HG03565 (cell line): ENCODE results near the gene COIL.
A peak's percentile ranks its signal among the peaks of the same experiment; 100 is the strongest.
"Not testable (repeated sequence)": the region's sequence is repeated elsewhere in the genome, so short reads cannot be mapped to it uniquely, and the experiment has no call there.

Experiments
- ATAC-seq: cut with Tn5 transposase; IDR thresholded peaks from one replicate; pipeline ENCODE4 v1.9.1; 2021; ENCODE audit warnings: mild to moderate bottlenecking, moderate library complexity; ENCODE audit not compliant: unreplicated experiment

Gene COIL

DNA sequence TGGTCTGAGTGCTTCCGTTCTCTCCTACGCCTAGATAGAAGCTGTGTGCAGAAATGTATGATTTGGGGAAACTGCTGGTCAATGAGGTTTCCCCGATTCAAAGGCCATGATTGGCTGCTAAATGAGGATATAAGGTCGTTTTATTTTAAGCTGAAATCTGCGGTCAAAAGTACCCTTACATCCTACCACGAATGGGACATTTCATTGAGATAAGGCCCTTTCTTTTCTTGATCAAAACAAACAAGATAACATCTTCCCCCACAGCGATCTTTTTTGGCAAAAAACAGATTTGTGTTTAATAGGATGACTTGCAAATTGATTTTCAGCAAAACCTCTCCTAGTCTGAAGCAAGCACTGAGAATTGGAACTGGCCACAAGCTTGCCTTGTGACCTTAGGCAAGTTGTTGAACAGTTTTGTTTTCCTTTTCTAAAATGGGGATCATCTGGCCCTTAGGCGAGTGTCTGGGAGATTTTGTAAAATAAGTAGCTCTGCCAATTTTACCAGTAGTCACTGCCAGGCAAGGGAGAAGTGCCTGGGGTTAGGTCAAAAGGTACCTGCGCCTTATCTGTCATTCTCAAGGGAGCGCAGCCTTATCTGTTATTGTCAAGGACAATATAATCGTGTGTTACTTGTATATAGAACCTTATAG, 17.7 kb upstream of the COIL start:
- ATAC-seq = peak; percentile 24

DNA sequence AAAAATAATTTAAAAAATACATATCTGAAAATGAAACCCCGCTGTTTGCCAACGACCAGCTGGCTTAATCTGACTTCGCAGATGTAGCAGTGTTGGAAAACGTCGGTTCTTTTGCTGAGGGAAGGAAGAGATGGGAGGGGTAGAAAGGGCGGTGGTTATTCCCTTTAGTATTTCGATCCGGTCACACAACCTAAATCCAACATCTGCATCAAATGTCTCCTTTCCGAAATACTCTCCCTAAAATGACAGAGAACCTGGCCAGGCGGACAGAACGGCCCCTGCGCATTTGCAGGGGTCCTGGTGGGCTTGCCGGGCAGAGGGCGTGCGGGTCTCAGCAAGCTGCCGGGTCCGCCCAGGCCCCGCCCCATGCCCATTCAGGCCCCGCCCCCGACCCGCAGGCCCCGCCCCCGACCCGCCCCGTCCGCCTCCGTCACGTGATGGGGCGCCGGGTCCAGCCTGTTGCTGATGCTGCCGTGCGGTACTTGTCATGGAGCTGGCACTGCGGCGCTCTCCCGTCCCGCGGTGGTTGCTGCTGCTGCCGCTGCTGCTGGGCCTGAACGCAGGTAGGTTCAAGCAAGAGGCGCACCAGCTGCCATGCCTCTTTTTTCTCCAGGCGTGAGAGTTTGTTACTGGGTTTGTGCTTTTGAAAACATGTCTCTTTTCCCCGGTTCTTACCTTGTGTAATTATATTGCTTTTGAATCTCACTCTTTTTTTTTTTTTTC, 17.0 kb upstream of the COIL start, which contains the start of gene SCPEP1:
TSS of gene SCPEP1 (plus strand) at position 459 of the 723 bp plus-strand sequence. CDS start at position 488, 29 bp downstream.
- peak; percentile 47 for ATAC-seq

DNA sequence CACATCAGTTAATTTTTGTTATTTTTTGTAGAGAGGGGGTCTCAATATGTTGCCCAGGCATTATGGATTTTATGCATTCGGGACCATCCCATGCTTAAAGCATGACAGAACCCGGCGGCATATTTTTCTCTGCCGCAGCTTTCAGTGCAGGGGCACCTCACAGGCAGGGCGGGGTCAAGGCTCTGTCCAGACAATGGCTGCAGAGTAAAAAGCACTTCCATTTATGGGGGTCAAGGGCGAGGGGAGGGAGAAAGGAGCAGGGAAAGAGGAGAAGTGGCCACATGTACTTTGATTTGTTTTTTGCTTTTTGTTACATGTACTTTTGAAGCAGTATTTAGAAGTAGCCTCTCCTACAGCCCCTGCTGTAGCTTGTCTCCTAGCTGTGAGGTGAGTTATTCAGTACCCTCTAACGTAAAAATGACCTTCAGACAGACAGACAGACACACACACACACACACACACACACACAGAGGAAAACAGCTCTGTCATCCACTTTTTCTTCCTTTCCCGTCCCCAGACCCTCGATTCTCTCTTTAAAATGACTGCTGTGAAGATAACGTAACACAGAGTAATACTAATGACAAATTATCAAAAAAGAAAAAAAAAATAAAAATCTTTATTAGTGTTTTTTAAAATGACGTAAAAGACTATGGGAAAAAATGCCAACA, 16.2 kb upstream of the COIL start:
- ATAC-seq = no peak

DNA sequence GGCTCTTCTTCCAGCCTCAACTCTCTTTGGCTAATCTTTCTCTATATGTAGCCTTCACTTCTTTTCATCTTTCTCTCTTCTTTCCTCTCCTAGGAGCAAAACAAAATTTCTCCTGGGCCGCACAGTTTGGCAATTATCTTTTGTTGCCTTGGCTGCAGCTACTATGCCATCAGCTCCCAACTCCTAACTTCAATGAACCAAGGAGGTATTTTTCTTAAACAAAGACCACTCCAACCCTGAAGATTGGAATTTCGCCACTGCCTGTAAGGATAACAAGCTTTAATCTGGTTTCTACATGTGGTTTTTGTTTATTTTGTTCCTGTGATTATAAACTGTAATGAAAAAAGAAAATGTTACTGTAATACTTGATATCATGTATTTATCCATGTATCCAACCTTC, 14.8 kb upstream of the COIL start:
- no peak for ATAC-seq

DNA sequence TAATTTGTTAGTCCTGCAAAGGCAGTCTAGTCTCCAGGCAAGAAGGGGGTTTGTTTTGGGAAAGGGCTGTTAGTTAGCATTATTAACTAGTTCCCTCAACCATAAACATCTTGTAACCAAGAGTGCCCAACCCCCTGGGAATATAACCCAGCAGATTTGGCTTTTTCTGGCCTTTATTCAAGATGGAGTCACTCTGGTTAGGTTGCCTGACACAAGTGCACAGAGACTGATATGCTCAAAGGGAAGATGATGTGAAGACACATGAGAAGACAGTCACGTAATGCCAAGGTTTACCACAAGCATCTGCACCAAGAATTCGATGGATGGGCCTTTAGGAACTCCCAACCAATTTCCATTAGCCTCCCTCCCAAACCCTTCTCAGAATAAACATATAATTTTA, 13.2 kb upstream of the COIL start:
- ATAC-seq = no peak

DNA sequence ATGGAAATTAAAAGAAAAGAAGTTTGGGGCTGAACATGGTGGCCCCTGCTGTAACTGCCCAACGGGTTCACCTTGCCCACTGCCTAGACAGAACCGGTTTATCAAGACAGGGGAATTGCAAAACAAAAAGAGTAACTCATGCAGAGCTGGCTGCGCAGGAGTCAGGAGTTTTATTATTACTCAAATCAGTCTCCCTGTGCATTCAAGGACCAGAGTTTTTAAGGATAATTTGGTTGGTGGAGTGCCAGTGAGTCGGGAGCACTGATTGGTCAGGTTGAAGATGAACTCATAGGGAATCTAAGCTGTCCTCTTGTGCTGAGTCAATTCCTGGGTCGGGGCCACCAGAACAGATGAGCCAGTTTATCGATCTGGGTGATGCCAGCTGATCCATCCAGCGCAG, 12.7 kb upstream of the COIL start:
- no peak for ATAC-seq

DNA sequence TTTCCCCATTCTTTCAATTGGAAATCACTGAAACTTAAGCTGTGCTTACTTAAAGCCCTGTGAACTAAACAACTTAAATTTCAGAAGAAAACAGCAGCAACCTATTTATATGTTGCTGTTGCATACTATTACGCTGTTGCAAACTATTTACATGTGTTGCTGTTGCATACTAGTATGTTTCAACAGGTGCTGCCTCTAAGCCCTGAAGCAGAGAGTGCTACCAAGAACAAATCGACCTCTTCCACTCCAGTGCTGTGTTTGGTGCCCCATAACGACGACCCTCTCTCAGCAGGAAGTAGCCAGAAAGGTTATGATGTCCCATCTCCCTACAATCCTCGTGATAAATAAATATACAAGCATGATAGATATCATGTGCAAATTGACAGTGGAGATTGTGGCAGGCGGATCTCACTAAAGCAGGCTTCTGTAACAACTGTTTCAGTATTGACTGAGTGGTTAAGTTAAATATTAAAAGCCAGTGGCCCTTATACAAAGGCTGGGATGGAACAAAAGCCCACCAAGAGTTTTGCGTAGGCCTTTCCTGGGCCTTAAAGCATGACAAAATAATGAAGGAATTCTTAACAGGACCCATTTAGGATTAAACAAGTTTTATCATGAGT, 11.4 kb upstream of the COIL start:
- no peak for ATAC-seq

DNA sequence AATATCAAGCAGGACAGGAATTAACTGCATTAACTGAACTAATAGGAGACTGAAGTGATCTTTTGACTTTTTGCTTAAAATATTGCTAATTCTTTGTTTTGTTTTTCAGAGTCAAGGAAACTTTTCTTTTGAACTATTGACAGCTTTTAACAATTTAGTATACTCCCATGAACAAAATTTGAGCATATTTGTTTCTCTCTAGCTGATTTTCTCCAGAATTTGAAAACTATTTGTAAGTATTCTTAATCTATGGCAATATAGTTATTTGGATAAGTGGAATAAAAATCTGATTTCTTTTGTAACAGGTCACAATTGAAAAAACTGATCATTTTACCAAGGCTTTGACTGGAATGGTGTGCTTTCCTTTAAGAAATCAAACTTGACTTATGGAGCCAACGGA, 10.1 kb upstream of the COIL start:
- no peak for ATAC-seq

DNA sequence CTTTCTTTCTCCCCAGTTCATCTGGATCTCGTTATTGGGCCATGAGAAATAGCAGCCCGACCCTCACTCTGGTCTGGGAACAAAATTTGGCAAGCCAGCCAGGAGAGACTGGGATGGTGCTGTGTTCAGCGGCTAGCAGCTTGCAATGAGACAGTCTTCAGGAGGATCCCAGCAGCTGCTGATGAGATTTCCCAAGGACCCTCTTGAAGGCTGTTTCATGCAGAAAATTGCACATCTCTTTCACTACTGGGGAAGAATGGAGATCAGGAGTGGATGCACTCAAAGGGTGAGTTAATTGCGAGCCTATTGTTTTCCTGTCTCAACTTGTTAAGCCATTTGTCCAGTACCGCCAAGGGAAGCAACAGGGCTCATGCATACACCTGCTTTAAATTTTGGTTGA, 5.5 kb upstream of the COIL start:
- no peak for ATAC-seq

DNA sequence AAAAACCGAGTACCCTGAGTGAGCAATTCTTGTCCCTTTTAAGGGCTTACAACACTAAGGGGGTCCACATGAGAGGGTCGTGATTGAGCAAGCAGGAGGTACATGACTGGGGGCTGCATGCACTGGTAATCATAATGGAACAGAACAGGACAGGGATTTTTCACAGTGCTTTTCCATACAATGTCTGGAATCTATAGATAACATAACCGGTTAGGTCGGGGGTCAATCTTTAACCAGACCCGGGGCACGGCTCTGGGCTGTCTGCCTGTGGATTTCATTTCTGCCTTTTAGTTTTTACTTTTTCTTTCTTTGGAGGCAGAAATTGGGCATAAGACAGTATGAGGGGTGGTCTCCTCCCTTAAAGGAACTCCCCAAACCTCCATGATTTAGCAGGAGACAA, 4.8 kb upstream of the COIL start:
- not testable (repeated sequence) for ATAC-seq

DNA sequence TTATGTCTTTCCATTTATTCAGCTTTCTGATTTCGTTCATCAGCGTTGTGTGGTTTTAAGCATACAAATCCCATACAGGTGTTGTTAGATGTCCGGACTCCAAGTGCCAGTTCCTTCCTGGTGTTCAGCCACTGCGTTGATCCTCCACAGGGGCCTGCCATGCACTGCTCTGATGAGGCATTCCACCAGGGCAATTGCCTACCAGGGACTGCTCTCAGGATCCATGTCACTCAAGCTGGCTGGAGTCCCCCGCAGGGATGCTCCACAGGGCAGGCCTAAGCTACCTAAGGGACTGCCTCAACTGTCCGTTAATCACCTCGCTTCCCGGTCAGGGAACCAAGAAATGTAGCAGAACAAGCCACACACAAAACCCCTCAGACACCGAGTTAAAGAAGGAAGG, 4.4 kb upstream of the COIL start:
- ATAC-seq = not testable (repeated sequence)

DNA sequence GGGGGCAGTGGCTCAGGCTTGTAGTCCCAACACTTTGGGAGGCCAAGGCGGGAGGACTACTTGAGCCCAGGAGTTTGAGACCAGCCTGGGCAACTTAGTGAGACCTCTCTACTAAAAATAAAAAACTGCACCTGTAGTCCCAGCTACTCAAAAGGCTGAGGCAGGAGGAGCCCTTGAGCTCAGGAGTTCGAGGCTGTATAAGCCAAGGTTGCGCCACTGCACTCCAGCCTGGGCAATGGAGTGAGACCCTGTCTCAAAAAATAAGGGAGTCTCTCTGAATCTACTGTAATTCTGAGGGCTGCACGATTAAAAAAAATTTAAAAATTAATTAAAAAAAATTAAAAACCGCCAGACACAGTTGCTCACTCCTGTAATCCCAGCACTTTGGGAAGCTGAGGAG, 3.9 kb downstream of the COIL start:
- ATAC-seq = no peak

DNA sequence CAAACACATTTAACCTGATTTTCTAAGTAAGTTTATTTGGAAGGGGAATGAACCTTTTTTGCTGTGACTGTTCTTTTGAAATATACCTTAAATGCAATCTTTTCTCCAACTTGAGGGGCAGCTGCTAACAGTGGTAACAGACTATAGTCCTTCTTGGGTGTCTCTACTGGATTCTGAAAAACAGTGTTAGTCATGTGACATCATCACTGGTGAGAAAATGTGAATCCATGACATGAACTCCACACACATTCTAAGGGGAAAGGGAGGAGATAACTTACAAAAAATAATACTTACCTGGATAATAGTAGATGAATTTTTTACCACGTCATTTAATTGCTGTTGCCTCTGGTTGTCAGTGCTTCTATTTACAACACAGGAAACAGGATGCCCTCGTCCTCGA, 11.3 kb downstream of the COIL start:
- ATAC-seq = no peak

DNA sequence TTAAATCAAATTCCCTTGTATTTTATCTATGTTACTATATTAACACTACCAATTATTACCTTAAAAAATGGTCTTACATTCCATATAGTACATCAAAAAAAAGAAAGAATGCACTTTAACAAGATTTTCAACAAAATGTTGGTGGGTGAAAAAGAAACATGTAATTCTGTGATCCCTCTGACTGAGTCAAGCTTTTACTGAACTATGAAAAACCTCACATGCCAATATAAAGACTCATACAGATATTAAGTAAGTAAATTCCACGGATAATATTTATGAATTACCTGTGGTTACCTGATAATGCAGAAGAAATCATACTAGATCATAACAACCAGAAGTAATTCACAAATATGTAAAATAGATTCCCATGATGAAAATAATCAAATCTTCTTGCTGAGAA, 12.4 kb downstream of the COIL start:
- no peak for ATAC-seq

DNA sequence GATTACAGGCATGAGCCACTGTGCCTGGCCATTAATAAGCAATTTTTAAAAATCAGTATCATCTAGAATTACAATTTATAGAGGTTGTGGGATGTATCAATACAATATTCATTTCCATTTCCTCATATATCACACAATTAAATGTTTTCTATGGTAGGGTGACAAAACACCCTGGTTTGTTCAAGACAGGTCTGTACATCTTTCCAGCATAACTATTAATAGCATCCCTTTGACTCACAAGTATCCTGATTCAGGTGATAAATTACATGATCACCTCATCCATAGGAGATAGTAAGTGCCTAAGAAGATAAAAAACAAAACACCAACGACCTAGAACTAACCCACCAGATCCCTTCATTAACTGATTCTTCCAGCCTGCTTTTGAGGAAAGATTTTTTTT, 13.1 kb downstream of the COIL start:
- ATAC-seq = no peak

DNA sequence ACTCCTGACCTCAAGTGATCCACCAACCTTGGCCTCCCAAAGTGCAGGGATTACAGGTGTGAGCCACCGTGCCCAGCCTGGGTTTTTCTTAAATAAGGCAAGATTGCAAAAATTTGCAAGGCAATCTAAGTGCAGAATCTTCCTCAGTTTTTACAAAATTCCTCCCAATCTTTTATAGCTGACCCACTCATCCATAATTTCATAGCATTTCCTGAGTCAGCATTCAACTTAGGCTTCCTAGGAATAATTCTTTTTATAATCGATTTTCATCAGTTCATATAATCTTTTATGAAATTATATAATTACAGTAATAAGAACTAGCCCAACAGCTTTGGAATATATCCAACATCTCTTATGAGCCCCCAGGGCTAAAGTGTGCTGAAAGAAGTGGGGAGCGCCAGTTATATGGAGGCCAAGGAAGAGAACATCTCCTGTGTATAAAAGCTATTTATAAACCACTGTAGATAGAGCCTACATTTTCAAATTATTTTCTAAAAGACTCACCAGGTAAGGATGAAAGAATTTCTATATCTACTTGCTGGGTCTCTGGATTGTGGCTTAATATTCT, 14.8 kb downstream of the COIL start:
- no peak for ATAC-seq

DNA sequence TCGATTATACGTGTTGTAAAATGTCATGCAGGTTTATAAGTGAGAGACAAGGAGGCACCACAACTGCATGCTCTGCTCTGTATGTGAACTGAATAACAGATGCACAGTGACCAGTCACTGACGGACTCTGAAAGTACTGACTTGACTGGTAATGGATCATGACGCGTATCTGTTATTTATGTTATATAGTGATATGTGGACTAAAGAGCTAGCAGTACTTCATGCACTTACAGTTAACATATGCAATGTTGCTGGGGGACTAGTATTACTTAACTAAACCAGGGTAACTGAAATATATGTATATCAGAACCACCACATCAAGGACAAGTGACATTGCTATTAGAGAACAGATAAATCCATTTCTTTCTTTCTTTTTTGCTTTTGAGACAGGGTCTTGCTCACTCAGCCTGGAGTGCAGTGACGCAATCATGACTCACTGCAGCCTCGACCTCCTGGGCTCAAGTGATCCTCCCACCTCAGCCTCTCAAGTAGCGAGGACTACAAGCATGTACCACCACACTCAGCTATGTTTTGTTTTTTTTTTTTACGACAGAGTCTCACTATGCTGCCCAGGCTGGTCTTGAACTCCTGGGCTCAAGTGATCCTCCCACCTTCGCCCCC, 17.2 kb downstream of the COIL start:
- ATAC-seq = no peak

DNA sequence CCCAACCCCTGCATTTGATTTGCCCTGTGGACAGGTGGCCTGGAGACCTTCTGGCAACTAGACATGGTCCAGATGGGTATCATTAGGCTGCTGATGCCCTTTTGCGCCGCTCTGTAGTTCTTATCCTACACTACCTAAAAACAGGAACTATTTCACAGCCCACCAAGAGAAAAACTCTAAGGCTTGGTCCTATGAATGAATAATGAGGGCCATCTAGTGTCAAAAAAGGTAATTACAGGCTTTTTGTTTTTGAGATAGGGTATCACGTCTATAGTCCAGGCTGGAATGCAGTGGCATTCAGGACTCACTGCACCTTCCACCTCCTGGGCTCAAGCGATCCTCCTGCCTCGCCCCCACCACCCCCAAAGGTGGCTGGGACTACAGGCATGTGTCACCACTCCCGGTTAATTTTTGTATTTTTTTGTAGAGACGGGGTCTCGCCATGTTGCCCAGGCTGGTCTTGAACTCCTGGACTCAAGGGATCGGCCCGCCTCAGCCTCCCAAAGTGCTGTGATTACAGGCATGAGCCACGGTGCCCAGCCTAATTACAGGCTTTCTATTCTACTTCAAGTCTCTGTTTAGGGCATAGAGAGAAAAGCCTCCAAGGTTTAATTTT, 20.9 kb downstream of the COIL start:
- ATAC-seq = no peak

DNA sequence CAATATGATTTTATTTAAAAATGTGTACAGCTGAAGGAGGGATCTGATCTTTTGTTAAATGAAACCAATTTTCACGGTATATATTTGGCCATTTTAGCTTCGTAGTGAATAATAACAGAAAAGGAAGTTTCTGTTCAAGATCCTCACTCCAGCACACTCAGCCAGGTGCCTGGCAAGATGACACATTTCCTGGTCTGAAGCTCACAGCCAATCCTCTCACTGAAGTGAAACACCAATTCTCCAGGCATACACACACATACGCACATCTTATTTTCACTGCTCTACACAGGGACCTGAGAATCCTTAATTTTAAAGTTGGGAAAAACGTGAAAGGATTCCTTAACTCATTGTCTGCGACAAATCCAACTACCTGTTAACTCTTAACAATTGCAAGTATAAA, 22.6 kb downstream of the COIL start:
- ATAC-seq = not testable (repeated sequence)

DNA sequence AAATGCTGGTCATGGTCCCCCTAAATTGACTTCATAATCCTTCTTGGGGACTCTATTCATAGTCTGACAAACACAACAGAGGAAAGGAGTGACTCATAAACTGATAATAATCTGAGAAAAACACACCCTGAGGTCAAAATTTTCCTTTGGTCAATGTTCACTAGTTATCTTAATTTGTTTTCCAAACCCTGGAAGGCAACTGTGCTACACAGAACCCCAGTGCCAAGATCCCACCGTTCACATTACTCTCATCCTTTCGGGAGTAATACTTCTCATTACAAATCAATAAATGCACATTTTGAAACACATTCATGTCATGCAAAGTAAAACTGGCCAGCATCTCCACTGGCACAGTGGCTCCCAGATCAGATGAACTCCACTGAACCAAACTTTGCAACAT, 23.2 kb downstream of the COIL start:
- no peak for ATAC-seq
